H1 (cell line): Measurements from ENCODE around the gene THAP10. TPM values are rescaled to one million over a fixed set of nuclear protein-coding genes. Genes with fewer than 3 reads are reported as not detected.

Experiments
- BRCA1 ChIP-seq: IDR thresholded peaks from 2 replicates; pipeline ENCODE4 v1.6.1; 2012; ENCODE audit warnings: low read depth, low read length, improper control_type of control experiment
- CEBPB ChIP-seq: IDR thresholded peaks from 2 replicates; pipeline ENCODE4 v1.6.1; 2012; ENCODE audit warnings: low read depth, low read length
- RAD21 ChIP-seq, 2 experiments: IDR thresholded peaks in 1 of 2; conservative IDR thresholded peaks in 1 of 2; 2 replicates each; pipeline ENCODE4 v1.6.1; 2011; ENCODE audit warnings: low read depth in 2 of 2, low read length in 2 of 2, improper control_type of control experiment in 1 of 2, inconsistent platforms in 1 of 2, mild to moderate bottlenecking in 1 of 2, moderate library complexity in 1 of 2
- RNF2 ChIP-seq: fragments of 200-900, 300-1000 bp; sonication (generic); IDR thresholded peaks from 2 replicates; pipeline ENCODE4 v1.7.1; 2016; ENCODE audit warnings: borderline replicate concordance, low read depth, mild to moderate bottlenecking, antibody characterized with exemption, low read length; ENCODE audit not compliant: poor library complexity, severe bottlenecking; ENCODE audit errors: missing control alignments
- SIX5 ChIP-seq: IDR thresholded peaks from 2 replicates; pipeline ENCODE4 v1.6.1; 2011; ENCODE audit warnings: mild to moderate bottlenecking, low read depth, low read length
- polyA plus RNA-seq, 7 experiments: library from polyadenylated mRNA; depleted of rRNA in 3 of 7; stranded (reverse) in 5 of 7; unstranded in 2 of 7; fragments of >200 nt in 5 of 7; fragments of 200-250 nt in 2 of 7; gene quantifications; 1 replicate in 5 of 7; 2 replicates in 1 of 7; 4 replicates in 1 of 7; pipeline versions ENCODE4 v1.2.1 to v1.2.3, GENCODE V29; 2011 to 2013; ENCODE audit warnings: missing spikeins in 2 of 7, mixed read lengths in 2 of 7
- total RNA-seq: library from RNA; stranded (reverse); fragmentation: NEBNext Ultra II Directional; extraction: Animal tissue kit (Norgen Biotek cat#: 25700); gene quantifications from 2 replicates; pipeline ENCODE4 v1.2.1, GENCODE V29; 2021

Gene THAP10
- total and polyA plus RNA-seq, 2 of the 8 experiments (the other 6 are each of a cell fraction or from before 2014, with no cell fraction given), result 2.8 to 4.5 TPM

DNA sequence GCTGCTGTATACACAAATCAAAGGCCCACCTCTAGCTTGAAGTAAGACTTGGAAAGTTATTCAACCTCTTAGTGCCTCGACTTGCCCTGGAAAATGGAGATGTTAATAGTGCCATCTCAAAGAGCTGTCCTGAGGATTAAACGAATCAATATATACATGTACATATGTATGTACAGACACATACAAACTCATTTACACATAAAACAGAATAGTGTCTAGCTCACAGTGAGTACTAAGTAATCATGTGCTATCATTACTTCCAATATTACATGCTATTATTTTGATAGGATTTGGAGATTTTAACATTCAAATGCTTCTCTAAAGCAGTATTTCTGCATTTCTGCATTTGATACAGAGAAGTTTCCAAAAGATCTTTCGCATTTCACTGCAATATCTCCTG, 58.8 kb downstream of the THAP10 start (continued):
- TF ChIP-seq RNF2 (no peak), RAD21 (IDR thresholded peaks at IDR 0.05 in 1 of 2, conservative IDR thresholded peaks at IDR 0.05 in 1 of 2; ENCODE audit: low read depth in 2 of 2, low read length in 2 of 2) (no peak), BRCA1 (no peak), SIX5 (no peak), CEBPB (no peak)
- TF ChIP-seq, all 59 proteins: peak for 0
